ENCODE results near the gene STXBP6. TPM values are rescaled to one million over a fixed set of nuclear protein-coding genes. Genes with fewer than 3 reads are reported as not detected.

STXBP6 gene
- polyA plus RNA-seq, 1 donor from 2014 or later = 14.6 TPM

- H3K27me3 ChIP-seq (ENCODE audit: insufficient read depth, low read depth, low read length) = no peaks in the 10 kb centered on the region
- H3K4me2 ChIP-seq (ENCODE audit: low read length) = no peak overlapping the region
- H3K9ac ChIP-seq (ENCODE audit: low read length) = no peak overlapping the region
- H4K20me1 ChIP-seq (ENCODE audit: insufficient read depth) = no peaks in the 10 kb centered on the region
- H3K9me3 ChIP-seq (ENCODE audit: low read length) = no peaks in the 10 kb centered on the region
- H3K9me2 ChIP-seq (ENCODE audit: insufficient read depth, low read length) = no peaks in the 10 kb centered on the region
- TF ChIP-seq EP300 (conservative IDR thresholded peaks at IDR 0.05; ENCODE audit: poor library complexity, severe bottlenecking) = no peak
- TF ChIP-seq SMC3 (conservative IDR thresholded peaks at IDR 0.05; ENCODE audit: poor library complexity) = no peak
- no peak for TF ChIP-seq POLR2AphosphoS5 (IDR thresholded peaks at IDR 0.05)
- TF ChIP-seq RAD21 (conservative IDR thresholded peaks at IDR 0.05) = no peak
- no peak for TF ChIP-seq REST (IDR thresholded peaks at IDR 0.05; ENCODE audit: borderline replicate concordance)
- no peak for TF ChIP-seq TAF1 (IDR thresholded peaks at IDR 0.05; ENCODE audit: low read depth)
- H3K36me3 ChIP-seq (ENCODE audit: insufficient read depth, low read length) = no peaks in the 10 kb centered on the region
- no peak overlapping the region for H3K4me3 ChIP-seq (ENCODE audit: low read length)
- H2AFZ ChIP-seq (ENCODE audit: low read depth, low read length) = no peak overlapping the region
- H3K79me2 ChIP-seq (replicated peaks; ENCODE audit: insufficient read depth, low read length) = no peaks in the 10 kb centered on the region
- no peak overlapping the region for H3K27ac ChIP-seq (ENCODE audit: low read length)
- no peaks in the 10 kb centered on the region for H3F3A ChIP-seq (ENCODE audit: insufficient read depth, low read length, poor library complexity, severe bottlenecking)
These were observed 202.3 kb downstream of the STXBP6 start for GRCh38 chr14:24847568-24848095.

- Histone ChIP-seq H3K27ac (ENCODE audit: low read length) (no peak overlapping the region), H3K9me2 (ENCODE audit: insufficient read depth, low read length) (no peaks in the 10 kb centered on the region), H3K27me3 (ENCODE audit: insufficient read depth, low read depth, low read length) (no peaks in the 10 kb centered on the region), H2AFZ (ENCODE audit: low read depth, low read length) (no peak overlapping the region), H3K4me3 (ENCODE audit: low read length) (no peak overlapping the region), H3K36me3 (ENCODE audit: insufficient read depth, low read length) (no peaks in the 10 kb centered on the region), H3K9ac (ENCODE audit: low read length) (no peak overlapping the region), H3F3A (ENCODE audit: insufficient read depth, low read length, poor library complexity, severe bottlenecking) (no peaks in the 10 kb centered on the region), H4K20me1 (ENCODE audit: insufficient read depth) (no peaks in the 10 kb centered on the region), H3K9me3 (ENCODE audit: low read length) (no peaks in the 10 kb centered on the region), H3K4me2 (ENCODE audit: low read length) (no peak overlapping the region), H3K79me2 (replicated peaks; ENCODE audit: insufficient read depth, low read length) (no peaks in the 10 kb centered on the region)
- TF ChIP-seq REST (IDR thresholded peaks at IDR 0.05; ENCODE audit: borderline replicate concordance) = no peak
These were observed 203.7 kb downstream of the STXBP6 start for GRCh38 chr14:24846261-24846660.

- H4K20me1 ChIP-seq (ENCODE audit: insufficient read depth) = no peaks in the 10 kb centered on the region
- no peaks in the 10 kb centered on the region for H3F3A ChIP-seq (ENCODE audit: insufficient read depth, low read length, poor library complexity, severe bottlenecking)
- no peaks in the 10 kb centered on the region for H3K36me3 ChIP-seq (ENCODE audit: insufficient read depth, low read length)
- H3K79me2 ChIP-seq (replicated peaks; ENCODE audit: insufficient read depth, low read length) = no peaks in the 10 kb centered on the region
- no peaks in the 10 kb centered on the region for H3K27me3 ChIP-seq (ENCODE audit: insufficient read depth, low read depth, low read length)
- no peak overlapping the region for H3K9ac ChIP-seq (ENCODE audit: low read length)
- H3K9me3 ChIP-seq (ENCODE audit: low read length) = no peaks in the 10 kb centered on the region
- no peaks in the 10 kb centered on the region for H3K9me2 ChIP-seq (ENCODE audit: insufficient read depth, low read length)
- TF ChIP-seq TAF1 (IDR thresholded peaks at IDR 0.05; ENCODE audit: low read depth) = no peak
- no peak for TF ChIP-seq EP300 (conservative IDR thresholded peaks at IDR 0.05; ENCODE audit: poor library complexity, severe bottlenecking)
- TF ChIP-seq EZH2 (IDR thresholded peaks at IDR 0.05; ENCODE audit: borderline replicate concordance, insufficient read depth, low read length, poor library complexity, severe bottlenecking) = no peak
- TF ChIP-seq CTCF (IDR thresholded peaks at IDR 0.05; ENCODE audit: poor library complexity, severe bottlenecking) = no peak
- TF ChIP-seq REST (IDR thresholded peaks at IDR 0.05; ENCODE audit: borderline replicate concordance) = no peak
- TF ChIP-seq MXI1 (conservative IDR thresholded peaks at IDR 0.05; ENCODE audit: poor library complexity, severe bottlenecking) = no peak
- TF ChIP-seq RAD21 (conservative IDR thresholded peaks at IDR 0.05) = no peak
- no peak for TF ChIP-seq POLR2AphosphoS5 (IDR thresholded peaks at IDR 0.05)
- TF ChIP-seq SMC3 (conservative IDR thresholded peaks at IDR 0.05; ENCODE audit: poor library complexity) = no peak
- H3K4me3 ChIP-seq (ENCODE audit: low read length) = no peak overlapping the region
- no peak overlapping the region for H2AFZ ChIP-seq (ENCODE audit: low read depth, low read length)
- H3K4me2 ChIP-seq (ENCODE audit: low read length) = no peak overlapping the region
- no peak overlapping the region for H3K27ac ChIP-seq (ENCODE audit: low read length)
These were observed 204.1 kb downstream of the STXBP6 start for GRCh38 chr14:24845851-24846250.

Data from neural cell (in vitro differentiated cells).